Cardiac fibroblast (primary cell): ENCODE results near the gene MRPL38.

Experiments used
- DNase-seq, 2 donors: peaks; one replicate each; pipeline versions ENCODE4 v3.0.0 to v3.0.0-alpha.2; 2010; ENCODE audit warnings: low read depth in 2 of 2
- H3K4me3 ChIP-seq, 2 donors: replicated peaks in 1 of 2; 1 replicate in 1 of 2; 2 replicates in 1 of 2; pipeline ENCODE4 v1.5.1; 2011; ENCODE audit warnings: low read depth in 2 of 2, low read length in 2 of 2, mild to moderate bottlenecking in 2 of 2, moderate library complexity in 1 of 2
- CTCF ChIP-seq: IDR thresholded peaks from one replicate; pipeline ENCODE4 v1.5.1; 2011; ENCODE audit warnings: low read depth, mild to moderate bottlenecking, low read length, inconsistent platforms

MRPL38 gene

DNA sequence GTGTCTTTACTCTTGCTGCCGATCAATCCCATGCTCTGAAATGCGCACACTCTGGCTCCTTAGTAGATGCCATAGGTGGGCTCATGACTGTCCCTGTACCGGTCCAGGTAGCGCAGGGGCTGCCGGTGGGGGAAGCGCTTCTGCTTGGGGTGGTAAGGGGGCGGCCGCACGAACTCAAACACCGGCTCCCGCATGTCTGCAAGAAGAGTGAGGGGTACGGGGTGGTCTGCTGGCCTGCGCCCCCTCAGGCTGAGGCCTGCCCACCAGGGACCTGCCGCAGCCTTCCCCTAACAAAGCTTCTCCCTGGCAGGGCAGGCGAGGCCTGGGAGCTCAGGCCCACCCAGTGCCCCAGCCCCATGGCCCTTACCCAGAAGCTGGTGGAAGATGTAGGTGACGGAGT is 5.9 kb downstream of the MRPL38 start:
- TF ChIP-seq CTCF: no peak
- DNase-seq: no peak

GRCh38 chr17:75898065-75898464 is 6.6 kb downstream of the MRPL38 start:
- H3K4me3 ChIP-seq: no peak overlapping the region
- TF ChIP-seq CTCF: no peak
- DNase-seq: no peak

More for the DNA sequence above, 5.9 kb downstream of the MRPL38 start:
- no peak overlapping the region for H3K4me3 ChIP-seq

DNA sequence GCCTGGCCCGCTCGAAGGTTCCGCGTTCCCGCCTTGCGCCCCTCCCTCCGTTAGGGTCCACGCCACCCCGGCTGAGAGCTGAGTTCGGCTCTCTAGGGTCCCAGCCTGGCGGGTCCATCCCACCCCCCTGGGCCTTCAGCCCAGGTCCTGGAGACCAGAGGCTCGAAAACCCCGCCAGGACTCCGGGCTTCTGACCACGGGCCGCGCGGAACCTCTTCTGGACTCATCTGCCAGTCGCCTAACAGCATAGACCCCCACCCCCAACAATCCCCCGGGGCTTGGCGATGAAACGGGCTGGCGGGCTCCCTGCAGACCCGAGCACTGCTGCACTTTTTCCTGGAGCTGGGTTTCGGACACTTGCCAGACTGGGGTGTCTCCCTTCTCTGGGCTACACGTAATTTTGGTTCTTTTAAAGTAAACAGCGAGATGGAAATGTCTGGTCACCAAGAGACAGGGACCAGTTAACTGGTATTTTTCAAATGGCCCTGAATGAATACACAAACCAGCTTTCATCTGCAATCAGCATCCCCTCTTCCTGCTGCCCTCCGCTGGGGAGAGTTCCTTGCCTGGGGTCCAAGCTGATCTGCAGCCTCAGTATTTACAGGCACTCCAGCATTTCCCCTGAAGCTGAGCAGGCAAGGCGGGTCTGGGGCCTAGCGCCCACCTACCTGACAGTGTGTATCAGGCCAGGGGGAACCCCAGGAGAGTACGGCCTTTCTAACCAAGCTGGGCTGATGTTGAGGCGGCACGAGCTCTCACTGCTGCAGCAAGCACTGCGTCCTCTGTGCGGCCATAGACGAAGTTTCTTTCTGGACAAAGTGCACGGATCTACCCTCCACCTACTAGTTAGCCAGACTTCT is 7.3 kb downstream of the MRPL38 start:
- DNase-seq: no peak
- no peak for TF ChIP-seq CTCF
- peak overlapping the region; percentile 41 to 90 for H3K4me3 ChIP-seq

DNA sequence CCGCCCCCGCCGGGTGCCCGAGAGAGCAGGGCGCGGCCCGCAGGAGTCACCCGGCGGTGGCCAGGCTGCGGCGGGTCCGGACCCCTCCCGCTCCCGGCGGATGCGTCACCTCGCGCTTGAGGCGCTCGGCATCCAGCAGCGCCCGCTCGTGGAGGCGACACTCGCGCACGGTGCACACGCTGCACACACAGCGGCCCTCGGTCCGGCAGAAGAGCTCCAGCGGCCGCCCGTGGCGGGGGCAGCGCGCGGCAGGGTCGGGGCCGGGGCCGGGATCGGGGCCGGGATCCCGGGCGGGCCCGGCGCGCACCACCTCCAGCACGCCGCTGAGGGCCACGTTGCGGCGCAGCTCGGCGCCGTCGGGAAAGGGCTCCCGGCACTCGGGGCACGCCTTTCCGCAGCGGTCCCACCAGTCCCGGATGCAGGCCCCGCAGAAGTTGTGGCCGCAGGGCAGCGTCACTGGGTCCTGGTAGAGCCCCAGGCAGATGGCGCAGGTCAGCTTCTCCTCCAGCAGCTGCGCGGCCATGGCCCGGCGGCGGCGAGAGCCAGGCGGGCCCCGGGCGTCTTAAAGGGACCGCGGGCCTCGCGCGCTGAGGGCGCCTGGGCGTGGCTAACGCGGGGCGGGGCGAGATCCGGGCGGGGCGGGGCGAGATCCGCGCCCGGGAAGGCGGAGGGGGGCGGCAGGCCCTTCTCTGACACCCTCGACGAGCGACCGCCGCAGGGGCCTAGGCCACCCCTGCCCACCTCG is 8.1 kb downstream of the MRPL38 start, which contains the start of gene TRIM65:
Gene TRIM65, minus strand, starts transcription at position 537 of the 745 bp plus-strand sequence. Its CDS starts 14 bp downstream, at position 523.
- H3K4me3 ChIP-seq: peak within 1 kb of the TSS; percentile 69 to 90
- DNase-seq: peak; percentile 76 to 81
- no peak for TF ChIP-seq CTCF

GRCh38 chr17:75895370-75896155 is 9.1 kb downstream of the MRPL38 start:
- peak; percentile 39 for TF ChIP-seq CTCF
- peak overlapping the region; percentile 61 to 69 for H3K4me3 ChIP-seq
- DNase-seq: peak; percentile 18 to 22

DNA sequence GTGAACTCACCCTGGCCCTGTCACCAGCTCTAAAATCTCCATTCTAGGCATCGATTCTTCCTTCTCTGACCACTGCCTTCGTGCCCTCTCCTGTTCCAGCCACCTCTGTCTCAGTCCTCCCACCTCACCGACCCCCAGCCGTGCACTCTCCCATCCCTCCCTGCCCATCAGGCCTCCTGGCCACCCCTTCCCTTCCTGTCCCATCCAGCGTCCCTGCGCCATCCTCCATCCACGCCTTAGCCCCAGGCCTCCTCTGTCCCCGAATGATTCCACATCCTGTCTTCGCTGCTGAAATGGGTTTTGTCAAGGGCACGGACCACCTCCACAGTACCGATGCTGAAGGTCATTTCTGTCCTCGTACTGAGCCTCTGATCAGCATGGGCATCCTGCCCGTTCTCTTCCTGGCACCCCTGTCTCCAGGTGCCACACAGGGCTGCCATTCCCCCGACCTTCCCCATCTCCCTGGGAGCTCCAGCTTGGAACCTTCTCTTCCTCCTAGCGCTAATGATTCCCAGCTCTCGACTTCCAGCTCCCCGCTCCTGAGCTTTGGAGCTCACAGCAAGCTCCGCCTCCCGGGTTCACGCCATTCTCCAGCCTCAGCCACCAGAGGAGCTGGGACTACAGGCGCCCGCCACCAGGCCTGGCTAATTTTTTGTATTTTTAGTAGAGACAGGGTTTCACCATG is 10.5 kb downstream of the MRPL38 start:
- DNase-seq: no peak
- no peak for TF ChIP-seq CTCF
- no peak overlapping the region for H3K4me3 ChIP-seq
